Panc1 (cell line): ENCODE measurements around the gene SERAC1. TPM values are rescaled to one million over a fixed set of nuclear protein-coding genes. Genes with fewer than 3 reads are reported as not detected.

Experiments used
- ATAC-seq: fragments of 200-7000 bp; cut with Tn5 transposase; 2 replicates; pipeline ENCODE4 v1.9.1; 2020; ENCODE audit warnings: mild to moderate bottlenecking, moderate library complexity
- BruUV-seq: library from RNA; stranded (reverse); fragments of 400-500 nt; replicated peaks from 2 replicates; lab custom pipeline; 2021; lab: Mats Ljungman, UMichigan
- CTCF ChIA-PET: fragments of 300-600 bp; sonication (Branson Sonifier 250); formaldehyde crosslinking; loops from one replicate; lab custom pipeline; 2022; ENCODE audit warnings: antibody characterized with exemption; lab: Charles Lee
- POLR2A ChIA-PET: fragments of 300-600 bp; sonication (Branson Sonifier 250); formaldehyde crosslinking; loops from one replicate; lab custom pipeline; 2022; ENCODE audit warnings: antibody characterized with exemption; lab: Charles Lee
- DNase-seq: peaks from one replicate; pipeline ENCODE4 v3.0.0-alpha.2; 2010; ENCODE audit warnings: low read depth, low spot score
- H3K27ac ChIP-seq: 2 replicates; pipeline ENCODE4 v1.5.1; 2011; ENCODE audit warnings: mild to moderate bottlenecking, low read length, inconsistent platforms
- H3K27me3 ChIP-seq: fragments of 200-500 bp; sonication (Bioruptor generic); 2 replicates; pipeline ENCODE4 v1.6.0; 2014; ENCODE audit warnings: low read length, inconsistent platforms; ENCODE audit not compliant: control insufficient read depth, insufficient read depth
- H3K36me3 ChIP-seq: fragments of 200-500 bp; sonication (Bioruptor generic); 2 replicates; pipeline ENCODE4 v1.5.1; 2014; ENCODE audit warnings: inconsistent platforms, mild to moderate bottlenecking, low read length, moderate library complexity; ENCODE audit not compliant: control insufficient read depth, insufficient read depth
- H3K4me1 ChIP-seq: 2 replicates; pipeline ENCODE4 v1.5.1; 2011; ENCODE audit warnings: inconsistent platforms, mild to moderate bottlenecking, low read length, moderate library complexity; ENCODE audit not compliant: control insufficient read depth, insufficient read depth
- H3K4me3 ChIP-seq, 2 experiments: 2 replicates each; pipeline ENCODE4 v1.5.1; 2011 to 2012; ENCODE audit warnings: low read depth in 2 of 2, low read length in 2 of 2, mild to moderate bottlenecking in 2 of 2, inconsistent platforms in 1 of 2, moderate library complexity in 1 of 2
- H3K9me3 ChIP-seq: fragments of 200-500 bp; sonication (Bioruptor generic); 2 replicates; pipeline ENCODE4 v1.5.1; 2014; ENCODE audit warnings: low read depth, mild to moderate bottlenecking, inconsistent platforms, low read length, moderate library complexity; ENCODE audit not compliant: control insufficient read depth, insufficient read depth
- POLR2AphosphoS5 ChIP-seq: IDR thresholded peaks from 2 replicates; pipeline ENCODE4 v1.6.1; 2012; ENCODE audit warnings: mild to moderate bottlenecking, low read depth, low read length, moderate library complexity
- SIN3A ChIP-seq: IDR thresholded peaks from 2 replicates; pipeline ENCODE4 v1.6.1; 2012; ENCODE audit warnings: low read depth, mild to moderate bottlenecking, low read length, moderate library complexity, borderline replicate concordance; ENCODE audit not compliant: insufficient read depth
- TCF7L2 ChIP-seq: IDR thresholded peaks from 2 replicates; pipeline ENCODE4 v1.6.1; 2011; ENCODE audit warnings: mild to moderate bottlenecking, low read depth, low read length, inconsistent platforms
- in situ Hi-C: cut with HindIII; loops from 2 replicates; pipeline ENCODE4 v1.10.0; 2016; ENCODE audit warnings: low sequenced_read_pairs, low pct_unique_long_range_greater_than_20kb
- intact Hi-C: fragments of 100-400 bp; cut with micrococcal nuclease; formaldehyde crosslinking; loops from one replicate; pipeline ENCODE4 v1.10.0; 2022; ENCODE audit not compliant: unreplicated experiment
- total RNA-seq: library from RNA; stranded (reverse); gene quantifications from one replicate; pipeline ENCODE4 v1.2.1, GENCODE V29; 2021; ENCODE audit not compliant: unreplicated experiment
- TF ChIP-seq, protein P1 (sequence below), 2 experiments: IDR thresholded peaks; 2 replicates each; pipeline ENCODE4 v1.6.1; 2011 to 2012; ENCODE audit warnings: low read depth in 2 of 2, control low read depth in 1 of 2, low read length in 1 of 2, mild to moderate bottlenecking in 1 of 2, moderate library complexity in 1 of 2; ENCODE audit not compliant: insufficient read depth in 1 of 2
- TF ChIP-seq, protein P2 (sequence below): fragments of 450-650 bp; IDR thresholded peaks from 2 replicates; pipeline ENCODE4 v1.5.1; 2017; ENCODE audit warnings: mild to moderate bottlenecking

Gene SERAC1
- total RNA-seq, 1 experiment from 2014 or later: 8.2 TPM

DNA sequence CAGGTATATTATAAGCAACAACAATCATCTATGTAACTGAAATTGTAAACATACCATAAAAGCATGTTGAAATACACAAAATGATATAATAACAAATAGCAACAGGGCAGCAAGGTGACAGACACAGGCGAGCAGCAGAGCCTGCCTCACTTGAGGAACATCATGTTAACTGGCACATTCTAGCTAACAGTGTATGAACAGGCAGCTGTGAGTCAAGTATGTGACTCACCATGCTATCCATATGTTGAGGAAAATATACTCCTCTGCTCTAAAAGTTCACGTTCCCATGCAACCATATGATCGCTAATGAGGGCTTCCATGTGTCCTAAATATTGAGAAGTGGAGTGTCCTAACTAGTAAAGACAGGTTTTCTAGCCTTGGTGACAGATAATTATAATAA, 18.4 kb downstream of the SERAC1 start:
- no peak overlapping the region for H3K27ac ChIP-seq
- H3K4me3 ChIP-seq: no peak overlapping the region
- in situ Hi-C loops (no loop called here), intact Hi-C loops (no loop called here)
- H3K27me3 ChIP-seq: no peaks in the 10 kb centered on the region
- ATAC-seq (peak; percentile 78; the same call in 1 of the 2 replicates), DNase-seq (no peak)
- H3K4me1 ChIP-seq: no peaks in the 10 kb centered on the region; the same call in 1 of the 2 replicates
- TF ChIP-seq, protein P1, sequence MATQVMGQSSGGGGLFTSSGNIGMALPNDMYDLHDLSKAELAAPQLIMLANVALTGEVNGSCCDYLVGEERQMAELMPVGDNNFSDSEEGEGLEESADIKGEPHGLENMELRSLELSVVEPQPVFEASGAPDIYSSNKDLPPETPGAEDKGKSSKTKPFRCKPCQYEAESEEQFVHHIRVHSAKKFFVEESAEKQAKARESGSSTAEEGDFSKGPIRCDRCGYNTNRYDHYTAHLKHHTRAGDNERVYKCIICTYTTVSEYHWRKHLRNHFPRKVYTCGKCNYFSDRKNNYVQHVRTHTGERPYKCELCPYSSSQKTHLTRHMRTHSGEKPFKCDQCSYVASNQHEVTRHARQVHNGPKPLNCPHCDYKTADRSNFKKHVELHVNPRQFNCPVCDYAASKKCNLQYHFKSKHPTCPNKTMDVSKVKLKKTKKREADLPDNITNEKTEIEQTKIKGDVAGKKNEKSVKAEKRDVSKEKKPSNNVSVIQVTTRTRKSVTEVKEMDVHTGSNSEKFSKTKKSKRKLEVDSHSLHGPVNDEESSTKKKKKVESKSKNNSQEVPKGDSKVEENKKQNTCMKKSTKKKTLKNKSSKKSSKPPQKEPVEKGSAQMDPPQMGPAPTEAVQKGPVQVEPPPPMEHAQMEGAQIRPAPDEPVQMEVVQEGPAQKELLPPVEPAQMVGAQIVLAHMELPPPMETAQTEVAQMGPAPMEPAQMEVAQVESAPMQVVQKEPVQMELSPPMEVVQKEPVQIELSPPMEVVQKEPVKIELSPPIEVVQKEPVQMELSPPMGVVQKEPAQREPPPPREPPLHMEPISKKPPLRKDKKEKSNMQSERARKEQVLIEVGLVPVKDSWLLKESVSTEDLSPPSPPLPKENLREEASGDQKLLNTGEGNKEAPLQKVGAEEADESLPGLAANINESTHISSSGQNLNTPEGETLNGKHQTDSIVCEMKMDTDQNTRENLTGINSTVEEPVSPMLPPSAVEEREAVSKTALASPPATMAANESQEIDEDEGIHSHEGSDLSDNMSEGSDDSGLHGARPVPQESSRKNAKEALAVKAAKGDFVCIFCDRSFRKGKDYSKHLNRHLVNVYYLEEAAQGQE (IDR thresholded peaks at IDR 0.05; ENCODE audit: insufficient read depth in 1 of 2, low read depth in 2 of 2, low read length in 1 of 2): no peak
- TF ChIP-seq SIN3A (no peak), TCF7L2 (no peak), POLR2AphosphoS5 (no peak)
- TF ChIP-seq, protein P2, sequence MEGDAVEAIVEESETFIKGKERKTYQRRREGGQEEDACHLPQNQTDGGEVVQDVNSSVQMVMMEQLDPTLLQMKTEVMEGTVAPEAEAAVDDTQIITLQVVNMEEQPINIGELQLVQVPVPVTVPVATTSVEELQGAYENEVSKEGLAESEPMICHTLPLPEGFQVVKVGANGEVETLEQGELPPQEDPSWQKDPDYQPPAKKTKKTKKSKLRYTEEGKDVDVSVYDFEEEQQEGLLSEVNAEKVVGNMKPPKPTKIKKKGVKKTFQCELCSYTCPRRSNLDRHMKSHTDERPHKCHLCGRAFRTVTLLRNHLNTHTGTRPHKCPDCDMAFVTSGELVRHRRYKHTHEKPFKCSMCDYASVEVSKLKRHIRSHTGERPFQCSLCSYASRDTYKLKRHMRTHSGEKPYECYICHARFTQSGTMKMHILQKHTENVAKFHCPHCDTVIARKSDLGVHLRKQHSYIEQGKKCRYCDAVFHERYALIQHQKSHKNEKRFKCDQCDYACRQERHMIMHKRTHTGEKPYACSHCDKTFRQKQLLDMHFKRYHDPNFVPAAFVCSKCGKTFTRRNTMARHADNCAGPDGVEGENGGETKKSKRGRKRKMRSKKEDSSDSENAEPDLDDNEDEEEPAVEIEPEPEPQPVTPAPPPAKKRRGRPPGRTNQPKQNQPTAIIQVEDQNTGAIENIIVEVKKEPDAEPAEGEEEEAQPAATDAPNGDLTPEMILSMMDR: no peak
- H3K36me3 ChIP-seq: no peaks in the 10 kb centered on the region
- POLR2A ChIA-PET: no interaction called here
- CTCF ChIA-PET: no interaction called here
- H3K9me3 ChIP-seq: no peaks in the 10 kb centered on the region
- BruUV-seq: no TSS peak

DNA sequence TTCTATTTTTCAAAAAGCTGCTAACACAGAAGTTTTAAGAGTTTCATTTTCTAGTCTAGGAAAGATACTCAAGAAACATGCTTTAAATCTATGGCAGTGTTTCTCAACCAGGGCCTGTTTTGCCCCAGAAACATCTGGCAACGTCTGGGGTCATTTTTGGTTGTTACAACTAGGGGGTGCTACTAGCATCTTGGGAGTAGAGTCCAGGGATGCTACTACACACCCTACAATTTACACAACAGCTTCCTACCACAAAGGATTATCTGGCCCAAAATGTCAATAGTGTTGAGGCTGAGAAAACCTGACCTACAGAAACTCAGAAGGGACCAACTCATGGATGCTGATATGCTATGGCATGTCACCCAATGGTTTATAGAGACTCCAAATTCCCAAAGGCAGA, 24.4 kb downstream of the SERAC1 start:
- intact Hi-C loops: no loop called here
- no peak for ATAC-seq
- ChIA-PET POLR2A (no interaction called here), CTCF (no interaction called here)
- no peak overlapping the region for H3K4me3 ChIP-seq
- no peaks in the 10 kb centered on the region for H3K36me3 ChIP-seq
- no TSS peak for BruUV-seq
- no peaks in the 10 kb centered on the region for H3K27me3 ChIP-seq
- DNase-seq: no peak
- H3K27ac ChIP-seq: no peak overlapping the region
- in situ Hi-C loops: no loop called here
- no peaks in the 10 kb centered on the region for H3K4me1 ChIP-seq
- no peaks in the 10 kb centered on the region for H3K9me3 ChIP-seq
- TF ChIP-seq POLR2AphosphoS5: no peak
- TF ChIP-seq TCF7L2: no peak
- no peak for TF ChIP-seq SIN3A
- TF ChIP-seq, protein P2: no peak; the same call in 1 of the 2 replicates
- TF ChIP-seq, protein P1 (IDR thresholded peaks at IDR 0.05; ENCODE audit: insufficient read depth in 1 of 2, low read depth in 2 of 2, low read length in 1 of 2): no peak
